ENCODE results near the gene DKKL1.

DNA sequence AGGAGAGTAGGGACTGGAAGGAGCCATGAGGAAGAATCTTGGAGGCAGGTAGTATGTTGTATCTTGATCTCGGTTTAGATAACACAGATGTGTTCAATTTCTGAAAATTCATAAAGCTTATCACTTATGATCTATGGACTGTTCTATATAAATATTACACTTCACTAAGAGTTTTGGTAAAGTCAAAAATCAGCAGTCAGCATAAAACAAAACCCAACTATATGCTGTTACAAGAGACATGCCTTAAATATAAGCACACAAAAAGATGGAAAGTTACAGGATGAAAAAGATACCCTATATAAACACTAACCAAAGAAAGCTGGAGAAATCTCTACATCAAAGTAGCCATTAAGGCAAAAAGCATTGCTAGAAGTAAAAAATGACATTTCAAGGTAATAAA, 19.9 kb downstream of the DKKL1 start:
- no peak for TF ChIP-seq CTCF (optimal IDR thresholded peaks at IDR 0.05 in 1 of 3, IDR thresholded peaks at IDR 0.05 in 1 of 3, conservative IDR thresholded peaks at IDR 0.05 in 1 of 3; ENCODE audit: extremely low read depth in 1 of 3, insufficient read depth in 2 of 3, low read length in 3 of 3)
- TF ChIP-seq EZH2 (IDR thresholded peaks at IDR 0.05; ENCODE audit: low read length), result no peak

All from keratinocyte (primary cell).